Lower leg skin (tissue), 3 donors: ENCODE results near the gene ATOH8.

Source experiments
- CTCF ChIP-seq, 3 donors: fragments of 450-650 bp; IDR thresholded peaks; one replicate each; pipeline ENCODE4 v1.5.1; 2016; ENCODE audit warnings: antibody characterized with exemption in 3 of 3, mild to moderate bottlenecking in 3 of 3, moderate library complexity in 2 of 3
- POLR2A ChIP-seq, 2 donors: fragments of 450-650 bp; IDR thresholded peaks; one replicate each; pipeline ENCODE4 v1.6.1; 2016 to 2017; ENCODE audit warnings: antibody characterized with exemption in 2 of 2, mild to moderate bottlenecking in 1 of 2, moderate library complexity in 1 of 2

DNA sequence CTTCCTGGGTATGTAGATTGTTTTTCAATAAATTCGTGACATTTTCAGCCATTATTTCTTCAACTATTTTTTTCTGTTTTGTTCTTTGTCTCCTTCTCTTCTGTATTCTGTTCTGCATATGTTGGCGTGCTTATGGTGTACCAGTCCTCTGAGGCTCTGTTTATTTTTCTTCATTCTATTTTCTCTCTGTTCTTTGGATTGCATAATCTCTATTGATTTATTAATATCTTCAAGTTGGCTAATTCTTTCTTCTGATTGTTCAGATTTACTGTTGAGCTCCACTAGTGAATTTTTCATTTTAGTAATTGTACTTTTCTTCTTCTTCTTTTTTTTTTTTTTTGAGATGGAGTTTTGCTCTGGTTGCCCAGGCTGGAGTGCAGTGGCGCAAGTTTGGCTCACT lies 49.8 kb upstream of the ATOH8 start:
- TF ChIP-seq CTCF (IDR thresholded peaks at IDR 0.05): no peak
- no peak for TF ChIP-seq POLR2A (IDR thresholded peaks at IDR 0.05)
